HCT116 (cell line): ENCODE data around the gene SLC13A3.

Experiments used
- TF ChIP-seq, protein P1 (sequence below), 3 experiments: fragments of 200-600 bp in 1 of 3; sonication (generic) in 1 of 3; IDR thresholded peaks in 2 of 3; conservative IDR thresholded peaks in 1 of 3; 2 replicates each; pipeline ENCODE4 v1.5.1; 2012 to 2017; ENCODE audit warnings: low read depth in 2 of 3, low read length in 2 of 3, antibody characterized with exemption in 1 of 3, borderline replicate concordance in 1 of 3, control low read depth in 1 of 3, mild to moderate bottlenecking in 1 of 3, mixed read lengths in 1 of 3, mixed run types in 1 of 3, moderate library complexity in 1 of 3; ENCODE audit not compliant: insufficient read depth in 1 of 3
- TF ChIP-seq, protein P2 (sequence below): IDR thresholded peaks from 2 replicates; pipeline ENCODE4 v1.6.1; 2012

DNA sequence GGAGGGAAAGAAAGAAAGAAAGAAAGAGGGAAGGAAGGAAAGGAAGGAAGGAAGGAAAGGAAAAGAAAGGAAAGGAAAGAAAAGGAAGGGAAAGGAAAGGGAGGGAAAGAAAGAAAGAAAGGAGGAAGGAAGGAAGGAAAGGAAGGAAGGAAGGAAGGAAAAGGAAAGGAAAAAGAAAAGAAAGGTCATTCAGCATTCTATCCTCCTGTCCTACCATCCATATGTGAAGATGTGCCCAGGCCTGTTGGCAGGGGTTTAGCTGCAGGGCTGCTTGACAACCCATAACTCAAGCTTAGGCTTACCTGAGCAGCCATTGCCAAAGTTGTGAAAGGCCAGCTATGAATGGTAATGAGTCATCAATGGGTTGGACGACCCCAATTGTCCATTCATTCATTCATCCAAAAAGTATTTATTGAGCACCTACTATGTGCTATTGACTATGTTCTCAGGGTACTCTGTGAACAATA lies 50.9 kb downstream of the SLC13A3 start:
- TF ChIP-seq, protein P1, sequence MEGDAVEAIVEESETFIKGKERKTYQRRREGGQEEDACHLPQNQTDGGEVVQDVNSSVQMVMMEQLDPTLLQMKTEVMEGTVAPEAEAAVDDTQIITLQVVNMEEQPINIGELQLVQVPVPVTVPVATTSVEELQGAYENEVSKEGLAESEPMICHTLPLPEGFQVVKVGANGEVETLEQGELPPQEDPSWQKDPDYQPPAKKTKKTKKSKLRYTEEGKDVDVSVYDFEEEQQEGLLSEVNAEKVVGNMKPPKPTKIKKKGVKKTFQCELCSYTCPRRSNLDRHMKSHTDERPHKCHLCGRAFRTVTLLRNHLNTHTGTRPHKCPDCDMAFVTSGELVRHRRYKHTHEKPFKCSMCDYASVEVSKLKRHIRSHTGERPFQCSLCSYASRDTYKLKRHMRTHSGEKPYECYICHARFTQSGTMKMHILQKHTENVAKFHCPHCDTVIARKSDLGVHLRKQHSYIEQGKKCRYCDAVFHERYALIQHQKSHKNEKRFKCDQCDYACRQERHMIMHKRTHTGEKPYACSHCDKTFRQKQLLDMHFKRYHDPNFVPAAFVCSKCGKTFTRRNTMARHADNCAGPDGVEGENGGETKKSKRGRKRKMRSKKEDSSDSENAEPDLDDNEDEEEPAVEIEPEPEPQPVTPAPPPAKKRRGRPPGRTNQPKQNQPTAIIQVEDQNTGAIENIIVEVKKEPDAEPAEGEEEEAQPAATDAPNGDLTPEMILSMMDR (IDR thresholded peaks at IDR 0.05 in 2 of 3, conservative IDR thresholded peaks at IDR 0.05 in 1 of 3; ENCODE audit: borderline replicate concordance in 1 of 3, insufficient read depth in 1 of 3, low read depth in 2 of 3, low read length in 2 of 3) = no peak
- TF ChIP-seq, protein P2, sequence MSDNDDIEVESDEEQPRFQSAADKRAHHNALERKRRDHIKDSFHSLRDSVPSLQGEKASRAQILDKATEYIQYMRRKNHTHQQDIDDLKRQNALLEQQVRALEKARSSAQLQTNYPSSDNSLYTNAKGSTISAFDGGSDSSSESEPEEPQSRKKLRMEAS = no peak
